H9 (cell line): ENCODE data around the gene TP73. TPM values are rescaled to one million over a fixed set of nuclear protein-coding genes. Genes with fewer than 3 reads are reported as not detected.

Experiments used
- DNase-seq: peaks from one replicate; pipeline ENCODE4 v3.0.0-alpha.2; 2017
- H2AFZ ChIP-seq: one replicate; pipeline ENCODE4 v1.6.1; 2013; ENCODE audit warnings: mild to moderate bottlenecking, low read length, control low read depth, moderate library complexity
- H2AK5ac ChIP-seq: 2 replicates; pipeline ENCODE4 v1.6.1; 2013; ENCODE audit warnings: low read length, control low read depth, mixed read lengths; ENCODE audit not compliant: insufficient read length
- H2BK120ac ChIP-seq: one replicate; pipeline ENCODE4 v1.6.1; 2013; ENCODE audit warnings: low read depth, mild to moderate bottlenecking, low read length, control low read depth, inconsistent platforms; ENCODE audit not compliant: poor library complexity, severe bottlenecking
- H2BK12ac ChIP-seq: 2 replicates; pipeline ENCODE4 v1.6.1; 2013; ENCODE audit warnings: low read length, control low read depth, mixed read lengths, low read depth; ENCODE audit not compliant: insufficient read length
- H2BK15ac ChIP-seq: 2 replicates; pipeline ENCODE4 v1.6.1; 2013; ENCODE audit warnings: low read depth, low read length, control low read depth
- H2BK20ac ChIP-seq: one replicate; pipeline ENCODE4 v1.6.1; 2013; ENCODE audit warnings: low read depth, mild to moderate bottlenecking, low read length, control low read depth, inconsistent platforms; ENCODE audit not compliant: poor library complexity, severe bottlenecking
- H2BK5ac ChIP-seq: 2 replicates; pipeline ENCODE4 v1.6.1; 2013; ENCODE audit warnings: low read length, control low read depth, mixed read lengths; ENCODE audit not compliant: insufficient read length
- H3K14ac ChIP-seq: 2 replicates; pipeline ENCODE4 v1.6.1; 2013; ENCODE audit warnings: low read length, control low read depth; ENCODE audit not compliant: insufficient read depth
- H3K18ac ChIP-seq: 2 replicates; pipeline ENCODE4 v1.6.1; 2013; ENCODE audit warnings: low read depth, mild to moderate bottlenecking, mixed read lengths, low read length, control low read depth; ENCODE audit not compliant: insufficient read length
- H3K23ac ChIP-seq: 2 replicates; pipeline ENCODE4 v1.6.1; 2013; ENCODE audit warnings: low read length, control low read depth, mixed read lengths, low read depth; ENCODE audit not compliant: insufficient read length
- H3K23me2 ChIP-seq: 2 replicates; pipeline ENCODE4 v1.6.1; 2013; ENCODE audit warnings: low read depth, mild to moderate bottlenecking, mixed read lengths, low read length, control low read depth; ENCODE audit not compliant: insufficient read length, poor library complexity, severe bottlenecking
- H3K27ac ChIP-seq: 2 replicates; pipeline ENCODE4 v1.5.1; 2013; ENCODE audit warnings: low read length, control low read depth, mixed read lengths, low read depth; ENCODE audit not compliant: insufficient read length
- H3K27me3 ChIP-seq: 2 replicates; pipeline ENCODE4 v1.6.1; 2013; ENCODE audit warnings: low read length, control low read depth, inconsistent platforms; ENCODE audit not compliant: insufficient read depth
- H3K4ac ChIP-seq: 2 replicates; pipeline ENCODE4 v1.6.1; 2013; ENCODE audit warnings: low read depth, mild to moderate bottlenecking, control low read depth, inconsistent platforms, low read length, moderate library complexity
- H3K4me1 ChIP-seq: 2 replicates; pipeline ENCODE4 v1.6.1; 2013; ENCODE audit warnings: low read length, control low read depth, inconsistent platforms; ENCODE audit not compliant: insufficient read depth
- H3K4me2 ChIP-seq: 2 replicates; pipeline ENCODE4 v1.6.1; 2013; ENCODE audit warnings: low read length, control low read depth, mixed read lengths; ENCODE audit not compliant: insufficient read length, insufficient read depth
- H3K56ac ChIP-seq: 2 replicates; pipeline ENCODE4 v1.6.1; 2013; ENCODE audit warnings: low read depth, mild to moderate bottlenecking, mixed read lengths, low read length, control low read depth; ENCODE audit not compliant: insufficient read length
- H3K79me1 ChIP-seq: 2 replicates; pipeline ENCODE4 v1.6.1; 2013; ENCODE audit warnings: low read depth, mild to moderate bottlenecking, moderate library complexity, low read length, control low read depth, inconsistent platforms; ENCODE audit not compliant: insufficient read depth, poor library complexity, severe bottlenecking
- H3K79me2 ChIP-seq: 2 replicates; pipeline ENCODE4 v1.6.1; 2013; ENCODE audit warnings: low read length, control low read depth, inconsistent platforms; ENCODE audit not compliant: insufficient read depth
- H3K9ac ChIP-seq: 2 replicates; pipeline ENCODE4 v1.6.1; 2013; ENCODE audit warnings: low read length, control low read depth, mixed read lengths; ENCODE audit not compliant: insufficient read length; ENCODE audit errors: extremely low read depth
- H3K9me3 ChIP-seq: one replicate; pipeline ENCODE4 v1.6.1; 2013; ENCODE audit warnings: low read depth, low read length, inconsistent platforms; ENCODE audit not compliant: control insufficient read depth
- H3T11ph ChIP-seq: one replicate; pipeline ENCODE4 v1.6.1; 2013; ENCODE audit warnings: mild to moderate bottlenecking, low read length, control low read depth, inconsistent platforms
- H4K20me1 ChIP-seq: one replicate; pipeline ENCODE4 v1.6.1; 2013; ENCODE audit not compliant: control insufficient read depth, insufficient read length, insufficient read depth
- H4K5ac ChIP-seq: 2 replicates; pipeline ENCODE4 v1.6.1; 2013; ENCODE audit warnings: low read depth, mild to moderate bottlenecking, mixed read lengths, low read length, control low read depth; ENCODE audit not compliant: insufficient read length
- H4K8ac ChIP-seq: replicated peaks from 2 replicates; pipeline ENCODE4 v1.6.1; 2013; ENCODE audit warnings: low read length, control low read depth, mixed read lengths, low read depth; ENCODE audit not compliant: insufficient read length
- H4K91ac ChIP-seq: 2 replicates; pipeline ENCODE4 v1.6.1; 2013; ENCODE audit warnings: low read depth, mild to moderate bottlenecking, moderate library complexity, mixed read lengths, low read length, control low read depth; ENCODE audit not compliant: insufficient read length
- H3K27ac Mint-ChIP-seq, 3 experiments: 2 replicates in 2 of 3; 3 replicates in 1 of 3; pipeline ENCODE4 v1.8.0; 2020 to 2021; ENCODE audit warnings: mixed read lengths in 3 of 3, mild to moderate bottlenecking in 1 of 3, moderate library complexity in 1 of 3
- H3K27me3 Mint-ChIP-seq: 2 replicates; pipeline ENCODE4 v1.8.0; 2021; ENCODE audit warnings: low read depth, mild to moderate bottlenecking, moderate library complexity, mixed read lengths
- H3K36me3 Mint-ChIP-seq, 3 experiments: 2 replicates in 2 of 3; 3 replicates in 1 of 3; pipeline ENCODE4 v1.8.0; 2020 to 2021; ENCODE audit warnings: low read depth in 3 of 3, mixed read lengths in 3 of 3; ENCODE audit not compliant: insufficient read depth in 1 of 3
- H3K4me1 Mint-ChIP-seq, 2 experiments: 2 replicates each; pipeline ENCODE4 v1.8.0; 2020; ENCODE audit warnings: mixed read lengths in 2 of 2
- H3K4me3 Mint-ChIP-seq, 2 experiments: 2 replicates in 1 of 2; 3 replicates in 1 of 2; pipeline ENCODE4 v1.8.0; 2020 to 2021; ENCODE audit warnings: mild to moderate bottlenecking in 2 of 2, mixed read lengths in 2 of 2, moderate library complexity in 1 of 2
- H3K9me3 Mint-ChIP-seq, 2 experiments: 2 replicates in 1 of 2; 3 replicates in 1 of 2; pipeline ENCODE4 v1.8.0; 2020; ENCODE audit warnings: mild to moderate bottlenecking in 2 of 2, mixed read lengths in 2 of 2, moderate library complexity in 1 of 2
- CTCF ChIP-seq: fragments of 200-600 bp; sonication (generic); conservative IDR thresholded peaks from 3 replicates; pipeline ENCODE4 v1.8.0; 2021; ENCODE audit warnings: antibody characterized with exemption, mild to moderate bottlenecking
- WGBS: extraction: QIAGEN DNeasy Blood & Tissue Kit; methylation state at CpG from one replicate; pipeline ENCODE4 v1.1.7; 2013; ENCODE audit warnings: missing lambda C conversion rate, low lambda C conversion rate, mixed read lengths; ENCODE audit not compliant: insufficient read length; ENCODE audit errors: extremely low coverage; 5-methylcytosine and 5-hydroxymethylcytosine counted together
- total RNA-seq: library from RNA; stranded (reverse); gene quantifications from 2 replicates; pipeline ENCODE4 v1.2.1, GENCODE V29; 2021

Gene TP73
- total RNA-seq, 1 experiment from 2014 or later: 4.7 TPM

DNA sequence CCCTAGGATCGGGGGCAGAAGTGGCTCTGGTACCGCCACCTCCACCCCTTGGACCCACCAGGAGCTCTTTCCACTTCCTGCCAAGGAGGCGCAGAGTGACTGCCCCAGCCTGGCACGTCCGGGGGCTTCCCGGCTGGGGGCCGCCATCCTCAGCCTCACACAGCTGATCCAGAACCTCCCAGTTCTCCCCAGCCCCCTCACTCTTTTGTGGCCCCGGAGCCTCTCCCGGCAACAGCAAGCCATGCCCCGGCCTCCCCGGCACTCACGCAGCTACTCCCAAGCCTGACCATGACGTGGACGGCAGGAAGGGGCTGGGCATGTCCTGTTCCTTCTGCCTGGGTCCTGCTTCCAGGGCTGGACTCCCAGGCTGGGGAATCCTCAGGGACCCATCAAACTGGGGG, 17.1 kb downstream of the TP73 start:
- Histone ChIP-seq H4K91ac (no peak overlapping the region), H3K23me2 (no peaks in the 10 kb centered on the region), H3T11ph (no peak overlapping the region), H4K5ac (no peak overlapping the region), H2BK15ac (no peak overlapping the region), H3K4me2 (no peak overlapping the region), H3K18ac (no peak overlapping the region), H3K79me1 (no peaks in the 10 kb centered on the region), H4K8ac (no peak overlapping the region), H3K14ac (no peak overlapping the region), H3K4me1 (no peaks in the 10 kb centered on the region), H3K4ac (no peak overlapping the region), H2AFZ (no peak overlapping the region), H3K9ac (no peak overlapping the region), H3K27me3 (no peaks in the 10 kb centered on the region), H2BK20ac (no peak overlapping the region), H4K20me1 (no peaks in the 10 kb centered on the region), H3K56ac (no peak overlapping the region), H2AK5ac (no peak overlapping the region), H3K23ac (no peak overlapping the region), H2BK5ac (no peak overlapping the region), H3K9me3 (no peaks in the 10 kb centered on the region), H3K79me2 (no peaks in the 10 kb centered on the region), H2BK120ac (no peak overlapping the region), H2BK12ac (no peak overlapping the region), H3K27ac (no peak overlapping the region)
- no peak for DNase-seq
- Mint-ChIP-seq H3K4me1 (peaks cover 25 to 50% of the 10 kb centered on the region in 2 experiments), H3K4me3 (no peak overlapping the region), H3K27me3 (peaks cover 43% of the 10 kb centered on the region), H3K27ac (no peak overlapping the region), H3K9me3 (no peaks in the 10 kb centered on the region), H3K36me3 (no peaks in the 10 kb centered on the region; a peak in 1 of 7 replicates)
- TF ChIP-seq CTCF: no peak
- WGBS: no CpG with 5 or more reads among the region's 14 CpGs
